Suprapubic skin (tissue), 4 donors: Measurements from ENCODE around the gene ZNF181. TPM values are rescaled to one million over a fixed set of nuclear protein-coding genes. Genes with fewer than 3 reads are reported as not detected.

Experiments used
- DNase-seq, 2 donors: peaks; one replicate each; pipeline ENCODE4 v3.0.0-alpha.2; 2019; ENCODE audit warnings: low spot score in 2 of 2
- H3K27ac ChIP-seq: fragments of 200-600 bp; sonication (generic); one replicate; pipeline ENCODE4 v1.5.1; 2019
- H3K27me3 ChIP-seq: fragments of 200-600 bp; sonication (generic); one replicate; pipeline ENCODE4 v1.5.1; 2019
- H3K36me3 ChIP-seq: fragments of 200-600 bp; sonication (generic); one replicate; pipeline ENCODE4 v1.5.1; 2019
- H3K4me1 ChIP-seq: fragments of 200-600 bp; sonication (generic); one replicate; pipeline ENCODE4 v1.5.1; 2019
- H3K4me3 ChIP-seq: fragments of 200-600 bp; sonication (generic); one replicate; pipeline ENCODE4 v1.5.1; 2019; ENCODE audit warnings: mild to moderate bottlenecking
- H3K9me3 ChIP-seq: fragments of 200-600 bp; sonication (generic); one replicate; pipeline ENCODE4 v1.5.1; 2019
- CTCF ChIP-seq, 2 donors: fragments of 200-600 bp in 1 of 2; fragments of 450-650 bp in 1 of 2; sonication (generic) in 1 of 2; IDR thresholded peaks; one replicate each; pipeline ENCODE4 v1.5.1; 2016 to 2019; ENCODE audit warnings: antibody characterized with exemption in 2 of 2, mild to moderate bottlenecking in 1 of 2, moderate library complexity in 1 of 2
- EP300 ChIP-seq: sonication (generic); formaldehyde crosslinking; IDR thresholded peaks from one replicate; pipeline ENCODE4 v1.6.1; 2017; ENCODE audit warnings: antibody characterized with exemption
- POLR2A ChIP-seq, 2 donors: fragments of 450-650 bp; IDR thresholded peaks; one replicate each; pipeline ENCODE4 v1.6.1; 2017; ENCODE audit warnings: antibody characterized with exemption in 2 of 2, mild to moderate bottlenecking in 2 of 2, moderate library complexity in 2 of 2
- POLR2AphosphoS5 ChIP-seq, 3 donors: sonication (generic); formaldehyde crosslinking; IDR thresholded peaks; one replicate each; pipeline ENCODE4 v1.6.1; 2017; ENCODE audit warnings: antibody characterized with exemption in 3 of 3
- WGBS: methylation state at CpG from one replicate; pipeline ENCODE4 v1.1.5; 2018; 5-methylcytosine and 5-hydroxymethylcytosine counted together
- total RNA-seq, 4 donors: library from RNA; depleted of rRNA; stranded (reverse); fragments of >200 nt; gene quantifications; one replicate each; pipeline ENCODE4 v1.1.0, GENCODE V29; 2016

The ZNF181 gene
- total RNA-seq, 4 donors from 2014 or later, result 9.2 to 28.3 (median 18.4) TPM

- peaks cover 60% of the 10 kb centered on the region for H3K9me3 ChIP-seq
- no peak for DNase-seq
- H3K4me1 ChIP-seq, result no peaks in the 10 kb centered on the region
- no peaks in the 10 kb centered on the region for H3K27me3 ChIP-seq
- no peak overlapping the region for H3K27ac ChIP-seq
- 95% methylated on average over 4 of the region's 4 CpGs for WGBS
- peaks cover 42% of the 10 kb centered on the region for H3K36me3 ChIP-seq
- H3K4me3 ChIP-seq, result no peak overlapping the region
- TF ChIP-seq EP300 (no peak), CTCF (IDR thresholded peaks at IDR 0.05) (no peak), POLR2AphosphoS5 (IDR thresholded peaks at IDR 0.05) (no peak), POLR2A (IDR thresholded peaks at IDR 0.05) (no peak)
These were observed 23.4 kb downstream of the ZNF181 start for GRCh38 chr19:34757441-34757840.

- no peak overlapping the region for H3K27ac ChIP-seq
- no peak for DNase-seq
- TF ChIP-seq EP300 (no peak), CTCF (IDR thresholded peaks at IDR 0.05) (no peak)
- peaks cover 71% of the 10 kb centered on the region for H3K9me3 ChIP-seq
- H3K36me3 ChIP-seq, result peaks cover 58% of the 10 kb centered on the region
- no peaks in the 10 kb centered on the region for H3K4me1 ChIP-seq
- H3K4me3 ChIP-seq, result no peak overlapping the region
- 98% methylated on average over 11 of the region's 11 CpGs for whole genome bisulfite sequencing
- H3K27me3 ChIP-seq, result no peaks in the 10 kb centered on the region
These were observed 25.3 kb downstream of the ZNF181 start for GRCh38 chr19:34759218-34759917.

GRCh38 chr19:34766386-34766785, 32.3 kb downstream of the ZNF181 start:
- no peak overlapping the region for H3K4me3 ChIP-seq
- no peaks in the 10 kb centered on the region for H3K4me1 ChIP-seq
- 100% methylated on average over 2 of the region's 2 CpGs for WGBS
- H3K27ac ChIP-seq, result no peak overlapping the region
- H3K27me3 ChIP-seq, result no peaks in the 10 kb centered on the region
- DNase-seq, result no peak
- no peak for TF ChIP-seq EP300
- TF ChIP-seq CTCF (IDR thresholded peaks at IDR 0.05), result no peak
- no peak for TF ChIP-seq POLR2AphosphoS5 (IDR thresholded peaks at IDR 0.05)
- TF ChIP-seq POLR2A (IDR thresholded peaks at IDR 0.05), result no peak
- H3K36me3 ChIP-seq, result peaks cover 81% of the 10 kb centered on the region
- H3K9me3 ChIP-seq, result peaks cover 31% of the 10 kb centered on the region

- Histone ChIP-seq H3K4me1 (peaks cover 11% of the 10 kb centered on the region), H3K27me3 (no peaks in the 10 kb centered on the region), H3K27ac (no peak overlapping the region), H3K4me3 (no peak overlapping the region), H3K36me3 (peaks cover 69% of the 10 kb centered on the region), H3K9me3 (peaks cover 21% of the 10 kb centered on the region)
- 68% methylated on average over 3 of the region's 3 CpGs for WGBS
- TF ChIP-seq CTCF (IDR thresholded peaks at IDR 0.05), result no peak
- TF ChIP-seq POLR2A (IDR thresholded peaks at IDR 0.05), result no peak
- no peak for TF ChIP-seq POLR2AphosphoS5 (IDR thresholded peaks at IDR 0.05)
- TF ChIP-seq EP300, result no peak
- no peak for DNase-seq
These were observed 33.9 kb downstream of the ZNF181 start for GRCh38 chr19:34767951-34768350.

GRCh38 chr19:34772697-34773554, 38.9 kb downstream of the ZNF181 start, which contains the start of gene ZNF599:
TSS of gene ZNF599 (minus strand) at chr19:34773215. CDS start at chr19:34772841, 374 bp downstream.
- 8% methylated on average over 26 of the region's 69 CpGs for WGBS
- TF ChIP-seq POLR2AphosphoS5 (IDR thresholded peaks at IDR 0.05) (peak in 2 of 3 donors; percentile 24 to 90), CTCF (IDR thresholded peaks at IDR 0.05) (no peak)
- Histone ChIP-seq H3K4me1 (peaks cover 15% of the 10 kb centered on the region), H3K9me3 (no peaks in the 10 kb centered on the region), H3K4me3 (peak within 1 kb of the TSS; percentile 94), H3K36me3 (peaks cover 19% of the 10 kb centered on the region), H3K27ac (peak within 1 kb of the TSS; percentile 81), H3K27me3 (no peaks in the 10 kb centered on the region)
- DNase-seq, result peak; percentile 92 to 95
